Fibroblast of mammary gland (primary cell): Measurements from ENCODE around the gene MAPK8.

Experiments used
- DNase-seq: peaks from one replicate; pipeline ENCODE4 v3.0.0-alpha.2; 2010; ENCODE audit warnings: low read depth
- H3K4me3 ChIP-seq: 2 replicates; pipeline ENCODE4 v1.5.1; 2011; ENCODE audit warnings: low read depth, mild to moderate bottlenecking, low read length, moderate library complexity; ENCODE audit not compliant: control insufficient read depth
- TF ChIP-seq, protein P1 (sequence below): conservative IDR thresholded peaks from 2 replicates; pipeline ENCODE4 v1.5.1; 2011; ENCODE audit warnings: low read depth, low read length, inconsistent platforms; ENCODE audit not compliant: control insufficient read depth, insufficient read depth

Gene MAPK8

GRCh38 chr10:48461623-48462481 lies 155.4 kb downstream of the MAPK8 start:
- no peak overlapping the region for H3K4me3 ChIP-seq
- TF ChIP-seq, protein P1, sequence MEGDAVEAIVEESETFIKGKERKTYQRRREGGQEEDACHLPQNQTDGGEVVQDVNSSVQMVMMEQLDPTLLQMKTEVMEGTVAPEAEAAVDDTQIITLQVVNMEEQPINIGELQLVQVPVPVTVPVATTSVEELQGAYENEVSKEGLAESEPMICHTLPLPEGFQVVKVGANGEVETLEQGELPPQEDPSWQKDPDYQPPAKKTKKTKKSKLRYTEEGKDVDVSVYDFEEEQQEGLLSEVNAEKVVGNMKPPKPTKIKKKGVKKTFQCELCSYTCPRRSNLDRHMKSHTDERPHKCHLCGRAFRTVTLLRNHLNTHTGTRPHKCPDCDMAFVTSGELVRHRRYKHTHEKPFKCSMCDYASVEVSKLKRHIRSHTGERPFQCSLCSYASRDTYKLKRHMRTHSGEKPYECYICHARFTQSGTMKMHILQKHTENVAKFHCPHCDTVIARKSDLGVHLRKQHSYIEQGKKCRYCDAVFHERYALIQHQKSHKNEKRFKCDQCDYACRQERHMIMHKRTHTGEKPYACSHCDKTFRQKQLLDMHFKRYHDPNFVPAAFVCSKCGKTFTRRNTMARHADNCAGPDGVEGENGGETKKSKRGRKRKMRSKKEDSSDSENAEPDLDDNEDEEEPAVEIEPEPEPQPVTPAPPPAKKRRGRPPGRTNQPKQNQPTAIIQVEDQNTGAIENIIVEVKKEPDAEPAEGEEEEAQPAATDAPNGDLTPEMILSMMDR, result no peak
- no peak for DNase-seq

DNA sequence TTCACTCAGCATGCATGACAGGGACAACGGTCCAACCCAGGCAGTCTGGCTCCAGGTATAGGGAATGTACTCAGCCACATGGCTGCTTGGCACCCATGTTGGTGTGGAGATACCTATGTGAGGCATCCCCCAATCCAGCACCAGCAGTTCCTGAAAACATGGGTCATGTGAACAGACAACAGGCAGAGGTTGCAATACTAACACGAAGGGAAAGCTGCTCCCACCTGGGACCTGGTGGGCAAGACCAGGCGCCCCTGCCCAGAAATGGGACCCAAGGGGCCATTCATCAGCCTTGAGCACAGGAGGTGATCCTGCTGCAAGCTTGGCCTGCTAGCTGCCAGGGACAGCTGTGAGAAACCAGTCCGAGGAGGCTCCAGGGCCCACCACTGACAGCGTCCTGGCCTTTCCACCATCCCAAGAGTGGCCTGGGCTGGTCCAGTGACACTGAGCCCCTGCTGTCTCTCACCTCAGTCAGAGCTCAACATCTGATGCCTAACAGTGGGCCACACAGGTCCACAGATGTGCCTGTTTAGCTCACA lies 156.1 kb downstream of the MAPK8 start:
- TF ChIP-seq, protein P1, result no peak
- no peak overlapping the region for H3K4me3 ChIP-seq
- no peak for DNase-seq

DNA sequence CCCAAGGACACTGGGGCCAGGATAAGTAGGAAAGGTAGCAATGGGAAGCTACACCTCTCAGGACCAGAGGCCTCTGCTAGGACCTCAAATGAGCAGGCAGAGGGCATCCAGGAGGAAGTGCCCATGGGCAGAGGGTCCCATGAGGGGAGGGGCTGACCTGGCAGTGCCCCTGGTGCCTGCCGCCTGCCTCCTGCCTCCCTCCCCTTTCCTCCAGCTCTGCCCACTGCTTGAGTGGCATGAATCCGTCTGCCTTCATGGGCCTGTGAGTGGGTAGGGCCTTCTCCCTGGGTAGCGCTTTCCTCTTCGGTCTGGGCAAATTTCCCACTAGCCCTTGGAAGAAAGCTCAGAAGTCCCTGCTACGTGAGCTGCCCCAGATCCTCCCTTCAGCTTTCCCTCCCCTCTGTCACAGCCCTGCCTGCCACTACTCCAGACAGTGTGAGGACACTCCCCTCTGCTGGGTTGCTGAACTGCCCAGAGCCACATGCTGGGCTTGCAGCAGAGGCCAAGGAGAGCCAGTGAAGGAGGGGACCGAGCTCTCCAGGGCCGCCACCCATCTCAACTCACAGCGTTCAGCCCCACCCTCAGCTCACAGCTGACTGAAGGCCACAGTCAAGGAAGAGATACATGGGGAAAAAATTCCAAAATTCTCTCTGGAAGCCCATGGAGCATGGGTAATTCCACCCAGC lies 157.0 kb downstream of the MAPK8 start:
- DNase-seq, result no peak
- TF ChIP-seq, protein P1, result no peak

DNA sequence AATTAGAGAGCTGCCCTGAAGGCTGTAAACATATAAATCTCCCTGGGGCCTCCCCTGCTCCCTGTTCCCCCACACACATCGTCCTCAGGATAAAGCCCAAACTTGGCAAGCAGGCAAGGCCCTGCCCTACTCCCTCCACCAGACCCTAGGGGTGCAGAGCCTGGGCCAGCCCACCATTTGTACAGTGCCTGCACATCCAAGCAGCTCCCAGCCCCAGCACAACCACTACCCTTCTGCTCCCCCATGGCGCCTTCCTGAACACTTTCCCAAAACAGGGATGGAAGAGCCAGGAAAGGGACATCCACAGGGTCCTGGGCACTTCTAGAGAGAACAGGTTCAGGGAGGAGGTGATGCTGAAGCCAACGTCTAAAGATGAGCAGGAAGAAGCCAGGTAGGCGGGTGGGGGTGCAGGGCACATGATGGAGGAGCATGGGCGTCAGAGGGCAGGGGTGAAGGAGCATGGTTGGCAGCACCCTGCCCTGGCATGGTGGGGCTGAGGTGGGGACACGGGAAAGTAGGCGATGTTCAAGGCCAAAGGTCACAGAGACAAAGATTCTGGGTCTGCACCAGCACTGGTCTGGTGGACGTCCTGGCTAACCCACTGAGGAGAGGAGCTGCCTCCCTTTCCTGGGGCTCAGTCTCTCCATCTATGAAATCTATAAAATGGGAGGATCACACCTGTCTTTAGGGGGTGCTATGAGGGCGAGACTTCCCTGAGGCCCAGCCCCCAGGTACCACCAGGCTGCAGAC lies 157.8 kb downstream of the MAPK8 start:
- TF ChIP-seq, protein P1, result no peak
- H3K4me3 ChIP-seq, result no peak overlapping the region
- DNase-seq, result no peak

More for the DNA sequence above, 157.0 kb downstream of the MAPK8 start:
- no peak overlapping the region for H3K4me3 ChIP-seq

- TF ChIP-seq, protein P1, result no peak
- no peak for DNase-seq
These were observed 158.6 kb downstream of the MAPK8 start for GRCh38 chr10:48464871-48465736.

More at GRCh38 chr10:48464871-48465736, 158.6 kb downstream of the MAPK8 start:
- H3K4me3 ChIP-seq, result no peak overlapping the region
